GM19438 (cell line): ENCODE measurements around the gene SMAP1.

ENCODE experiments used
- ATAC-seq: cut with Tn5 transposase; IDR thresholded peaks from one replicate; pipeline ENCODE4 v1.9.1; 2021; ENCODE audit warnings: low read depth; ENCODE audit not compliant: unreplicated experiment

SMAP1 gene

GRCh38 chr6:70884074-70884983 is 216.6 kb downstream of the SMAP1 start:
- peak; percentile 88 for ATAC-seq

- ATAC-seq, result no peak
Measured at GRCh38 chr6:70886071-70886470, 218.4 kb downstream of the SMAP1 start.

GRCh38 chr6:70886661-70887060 is 219.0 kb downstream of the SMAP1 start:
- no peak for ATAC-seq

- no peak for ATAC-seq
Measured at GRCh38 chr6:70889270-70889669, 221.6 kb downstream of the SMAP1 start.

- ATAC-seq, result no peak
Measured at GRCh38 chr6:70894001-70894400, 226.3 kb downstream of the SMAP1 start.

GRCh38 chr6:70900047-70900446 is 232.4 kb downstream of the SMAP1 start:
- no peak for ATAC-seq

GRCh38 chr6:70901324-70901723 is 233.6 kb downstream of the SMAP1 start:
- ATAC-seq, result no peak

GRCh38 chr6:70903665-70904452 is 236.2 kb downstream of the SMAP1 start:
- no peak for ATAC-seq

GRCh38 chr6:70905742-70906141 is 238.1 kb downstream of the SMAP1 start:
- no peak for ATAC-seq
